Measurements from ENCODE around the gene C1QTNF6.

DNA sequence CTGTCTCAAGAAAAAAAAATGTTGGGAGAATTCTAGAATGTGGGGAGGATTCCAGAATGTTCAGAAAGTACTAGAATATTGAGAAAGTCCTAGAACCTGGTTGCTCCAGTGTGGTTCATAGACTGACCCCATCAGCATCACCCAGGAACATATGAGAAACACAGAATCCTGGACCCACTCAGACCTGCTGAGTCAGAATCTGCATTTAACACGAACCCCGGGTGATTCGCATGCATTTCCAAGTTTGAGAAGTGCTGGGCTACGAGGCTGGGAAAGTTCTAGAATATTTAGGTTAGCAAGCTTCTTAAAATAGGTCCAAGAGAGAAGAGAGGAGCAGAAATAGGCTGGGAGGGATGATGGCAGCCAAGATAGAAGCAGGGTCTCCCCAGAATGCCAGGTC is 6.4 kb downstream of the C1QTNF6 start:
- TF ChIP-seq, protein P1, sequence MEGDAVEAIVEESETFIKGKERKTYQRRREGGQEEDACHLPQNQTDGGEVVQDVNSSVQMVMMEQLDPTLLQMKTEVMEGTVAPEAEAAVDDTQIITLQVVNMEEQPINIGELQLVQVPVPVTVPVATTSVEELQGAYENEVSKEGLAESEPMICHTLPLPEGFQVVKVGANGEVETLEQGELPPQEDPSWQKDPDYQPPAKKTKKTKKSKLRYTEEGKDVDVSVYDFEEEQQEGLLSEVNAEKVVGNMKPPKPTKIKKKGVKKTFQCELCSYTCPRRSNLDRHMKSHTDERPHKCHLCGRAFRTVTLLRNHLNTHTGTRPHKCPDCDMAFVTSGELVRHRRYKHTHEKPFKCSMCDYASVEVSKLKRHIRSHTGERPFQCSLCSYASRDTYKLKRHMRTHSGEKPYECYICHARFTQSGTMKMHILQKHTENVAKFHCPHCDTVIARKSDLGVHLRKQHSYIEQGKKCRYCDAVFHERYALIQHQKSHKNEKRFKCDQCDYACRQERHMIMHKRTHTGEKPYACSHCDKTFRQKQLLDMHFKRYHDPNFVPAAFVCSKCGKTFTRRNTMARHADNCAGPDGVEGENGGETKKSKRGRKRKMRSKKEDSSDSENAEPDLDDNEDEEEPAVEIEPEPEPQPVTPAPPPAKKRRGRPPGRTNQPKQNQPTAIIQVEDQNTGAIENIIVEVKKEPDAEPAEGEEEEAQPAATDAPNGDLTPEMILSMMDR (conservative IDR thresholded peaks at IDR 0.05; ENCODE audit: low read depth, low read length): no peak
- TF ChIP-seq EZH2 (IDR thresholded peaks at IDR 0.05; ENCODE audit: borderline replicate concordance, low read depth, low read length, poor library complexity, severe bottlenecking): no peak

Data from A673 (cell line).